Measurements from ENCODE around the gene METAP2.

The METAP2 gene

GRCh38 chr12:95551305-95551704 is 77.4 kb downstream of the METAP2 start, which contains the start of gene USP44:
USP44 (minus strand) TSS chr12:95551476; CDS start chr12:95534256, 17,220 bp downstream.
- DNase-seq (ENCODE audit: low read depth) = no peak

GRCh38 chr12:95551913-95552516 is 78.1 kb downstream of the METAP2 start:
- DNase-seq (ENCODE audit: low read depth) = no peak

- DNase-seq (ENCODE audit: low read depth) = no peak
These were observed 79.4 kb downstream of the METAP2 start for GRCh38 chr12:95553197-95553943.

GRCh38 chr12:95554532-95555071 is 80.7 kb downstream of the METAP2 start:
- DNase-seq (ENCODE audit: low read depth) = no peak

GRCh38 chr12:95557625-95558024 is 83.7 kb downstream of the METAP2 start:
- DNase-seq (ENCODE audit: low read depth) = no peak
